Spleen (tissue), 7 donors: ENCODE measurements around the gene WWTR1.

Experiments used
- POLR2A ChIP-seq, 3 donors: fragments of 450-650 bp; IDR thresholded peaks; one replicate each; pipeline ENCODE4 v1.5.1; 2017; ENCODE audit warnings: antibody characterized with exemption in 3 of 3, mild to moderate bottlenecking in 1 of 3
- TF ChIP-seq, protein P1 (sequence below), 11 experiments: fragments of 200-600 bp in 7 of 11; fragments of 450-650 bp in 4 of 11; sonication (generic) in 4 of 11; IDR thresholded peaks in 8 of 11; conservative IDR thresholded peaks in 3 of 11; 1 replicate in 7 of 11; 2 replicates in 4 of 11; pipeline versions ENCODE4 v1.4.0 to v1.8.0; 2016 to 2021; ENCODE audit warnings: antibody characterized with exemption in 11 of 11, inconsistent platforms in 4 of 11, mild to moderate bottlenecking in 1 of 11
- donor health status: DM: no; HTN: no; CAD: no; lungs with moderate emphysema.
- donor health status: DM: no; HTN: no; CAD: no.
- donor health status: DM: no; HTN: no; CAD: no.

DNA sequence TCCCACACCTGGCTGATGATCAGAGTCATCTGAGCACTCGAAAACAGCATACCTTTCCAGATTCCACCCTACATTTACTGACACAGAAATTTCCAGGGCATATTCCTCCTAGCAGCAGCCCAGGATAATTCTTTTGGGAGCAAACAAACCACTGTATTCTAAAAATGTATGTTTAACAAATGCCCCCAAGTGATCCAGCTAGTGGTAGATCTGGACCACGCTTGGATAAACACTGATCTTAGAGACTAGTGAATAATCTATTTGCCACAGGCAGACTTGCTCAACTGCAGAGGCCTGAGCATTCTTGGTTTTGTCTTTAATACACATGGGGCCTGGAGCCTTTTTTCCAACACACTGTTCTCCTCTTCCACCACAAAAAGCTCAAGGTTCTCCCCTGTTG, 93.7 kb downstream of the WWTR1 start:
- TF ChIP-seq, protein P1, sequence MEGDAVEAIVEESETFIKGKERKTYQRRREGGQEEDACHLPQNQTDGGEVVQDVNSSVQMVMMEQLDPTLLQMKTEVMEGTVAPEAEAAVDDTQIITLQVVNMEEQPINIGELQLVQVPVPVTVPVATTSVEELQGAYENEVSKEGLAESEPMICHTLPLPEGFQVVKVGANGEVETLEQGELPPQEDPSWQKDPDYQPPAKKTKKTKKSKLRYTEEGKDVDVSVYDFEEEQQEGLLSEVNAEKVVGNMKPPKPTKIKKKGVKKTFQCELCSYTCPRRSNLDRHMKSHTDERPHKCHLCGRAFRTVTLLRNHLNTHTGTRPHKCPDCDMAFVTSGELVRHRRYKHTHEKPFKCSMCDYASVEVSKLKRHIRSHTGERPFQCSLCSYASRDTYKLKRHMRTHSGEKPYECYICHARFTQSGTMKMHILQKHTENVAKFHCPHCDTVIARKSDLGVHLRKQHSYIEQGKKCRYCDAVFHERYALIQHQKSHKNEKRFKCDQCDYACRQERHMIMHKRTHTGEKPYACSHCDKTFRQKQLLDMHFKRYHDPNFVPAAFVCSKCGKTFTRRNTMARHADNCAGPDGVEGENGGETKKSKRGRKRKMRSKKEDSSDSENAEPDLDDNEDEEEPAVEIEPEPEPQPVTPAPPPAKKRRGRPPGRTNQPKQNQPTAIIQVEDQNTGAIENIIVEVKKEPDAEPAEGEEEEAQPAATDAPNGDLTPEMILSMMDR (IDR thresholded peaks at IDR 0.05 in 8 of 11, conservative IDR thresholded peaks at IDR 0.05 in 3 of 11) = no peak
- TF ChIP-seq POLR2A (IDR thresholded peaks at IDR 0.05) = no peak
